GM19043 (cell line): ENCODE data around the gene ATP11A.
A peak's percentile ranks its signal among the peaks of the same experiment; 100 is the strongest.
"Not testable (repeated sequence)": the region's sequence is repeated elsewhere in the genome, so short reads cannot be mapped to it uniquely, and the experiment has no call there.

Experiments
- ATAC-seq: cut with Tn5 transposase; IDR thresholded peaks from one replicate; pipeline ENCODE4 v1.9.1; 2021; ENCODE audit warnings: low read depth; ENCODE audit not compliant: unreplicated experiment

ATP11A gene

DNA sequence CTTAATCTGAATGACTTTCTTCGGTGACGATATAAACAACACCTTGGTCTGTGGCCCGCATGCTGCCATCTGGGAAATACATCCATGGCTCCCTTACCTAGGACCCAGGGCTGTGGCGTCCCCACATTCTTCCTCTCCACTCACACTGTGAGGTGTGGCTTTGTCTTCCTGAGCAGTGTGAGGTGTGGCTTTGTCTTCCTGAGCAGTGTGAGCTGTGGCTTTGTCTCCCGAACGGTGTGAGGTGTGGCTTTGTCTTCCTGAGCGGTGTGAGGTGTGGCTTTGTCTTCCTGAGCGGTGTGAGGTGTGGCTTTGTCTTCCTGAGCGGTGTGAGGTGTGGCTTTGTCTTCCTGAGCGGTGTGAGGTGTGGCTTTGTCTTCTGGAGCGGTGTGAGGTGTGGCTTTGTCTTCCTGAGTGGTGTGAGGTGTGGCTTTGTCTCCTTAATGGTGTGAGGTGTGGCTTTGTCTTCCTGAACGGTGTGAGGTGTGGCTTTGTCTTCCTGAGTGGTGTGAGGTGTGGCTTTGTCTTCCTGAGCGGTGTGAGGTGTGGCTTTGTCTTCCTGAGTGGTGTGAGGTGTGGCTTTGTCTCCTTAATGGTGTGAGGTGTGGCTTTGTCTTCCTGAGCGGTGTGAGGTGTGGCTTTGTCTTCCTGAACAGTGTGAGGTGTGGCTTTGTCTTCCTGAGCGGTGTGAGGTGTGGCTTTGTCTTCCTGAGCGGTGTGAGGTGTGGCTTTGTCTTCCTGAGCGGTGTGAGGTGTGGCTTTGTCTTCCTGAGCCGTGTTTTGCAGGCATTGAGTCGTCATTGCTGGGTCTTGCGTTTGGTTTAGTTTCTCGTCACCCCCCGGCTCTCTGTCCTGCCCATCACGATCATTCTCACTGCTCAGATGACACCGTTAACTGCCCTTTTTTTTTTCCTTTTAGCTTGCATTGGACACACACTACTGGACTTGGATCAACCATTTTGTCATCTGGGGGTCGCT is 183.1 kb downstream of the ATP11A start:
- not testable (repeated sequence) for ATAC-seq

DNA sequence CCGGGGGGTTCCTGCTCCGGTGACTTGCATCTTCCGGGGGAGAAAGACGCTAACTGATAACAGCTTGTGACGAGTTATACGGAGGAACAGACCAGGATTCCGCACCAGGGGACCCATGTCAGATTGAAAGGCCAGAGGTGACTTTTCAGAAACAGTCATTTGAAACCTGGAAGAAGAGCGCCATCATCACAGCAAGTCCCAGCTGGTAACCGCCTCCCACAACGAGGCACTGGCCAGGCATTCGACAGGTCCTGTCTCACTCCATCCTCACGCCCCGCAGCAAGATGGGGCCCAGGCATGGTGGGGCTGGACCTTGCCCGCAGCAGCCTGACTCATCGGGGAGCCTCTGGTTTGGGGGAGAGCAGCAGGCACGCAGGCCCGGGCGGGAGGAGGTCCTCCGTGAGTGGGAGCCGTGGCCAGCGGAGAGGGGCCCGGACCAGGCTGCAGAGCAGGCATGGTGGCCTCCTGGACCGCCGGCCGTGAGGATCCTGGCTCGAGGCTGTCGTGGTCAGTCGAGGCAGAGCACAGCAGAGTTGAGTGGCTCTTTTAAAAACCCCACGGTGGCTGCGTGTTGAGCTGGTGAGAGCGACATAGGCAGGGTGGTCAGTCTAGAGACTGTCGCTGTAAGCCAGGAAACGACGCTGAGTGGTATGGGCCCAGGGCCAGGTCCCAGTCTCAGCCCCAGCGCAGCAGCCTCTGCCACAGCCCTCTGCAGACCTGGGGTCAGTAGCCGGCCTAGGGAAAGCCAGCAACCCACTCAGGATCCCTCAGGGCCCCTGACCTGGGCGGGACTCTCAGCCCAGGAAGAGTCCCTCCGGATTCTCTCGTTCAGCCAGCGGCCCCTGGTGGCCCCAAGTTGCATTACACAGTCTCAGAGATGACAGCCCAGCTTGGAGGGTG is 184.3 kb downstream of the ATP11A start:
- peak; percentile 68 for ATAC-seq

DNA sequence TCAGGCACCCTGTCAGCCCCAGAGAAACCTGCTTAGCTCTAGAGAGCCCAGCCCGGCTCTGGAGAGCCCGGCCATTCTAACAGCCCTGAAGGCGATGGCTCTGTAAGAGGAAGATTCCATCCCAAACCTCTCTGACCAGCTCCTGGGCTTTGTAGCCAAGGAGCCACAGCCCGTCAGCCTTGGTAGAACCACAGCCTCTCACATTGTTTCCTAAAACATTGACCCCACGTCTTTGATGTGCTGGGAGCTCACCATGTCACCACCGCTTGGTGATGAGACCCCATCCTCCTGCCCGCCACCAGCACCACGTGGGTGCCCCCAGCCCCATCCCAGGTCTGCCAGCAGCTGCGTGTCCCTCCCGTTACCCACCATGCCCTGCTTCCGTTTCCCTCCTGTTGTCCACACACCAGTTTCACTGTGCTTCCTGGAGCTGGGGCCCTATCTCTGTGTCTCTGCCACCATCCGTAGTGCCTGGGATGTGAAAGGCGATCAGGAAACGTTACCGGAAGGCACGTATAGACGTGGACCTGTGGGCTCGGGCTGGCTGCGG is 185.0 kb downstream of the ATP11A start:
- ATAC-seq: no peak

DNA sequence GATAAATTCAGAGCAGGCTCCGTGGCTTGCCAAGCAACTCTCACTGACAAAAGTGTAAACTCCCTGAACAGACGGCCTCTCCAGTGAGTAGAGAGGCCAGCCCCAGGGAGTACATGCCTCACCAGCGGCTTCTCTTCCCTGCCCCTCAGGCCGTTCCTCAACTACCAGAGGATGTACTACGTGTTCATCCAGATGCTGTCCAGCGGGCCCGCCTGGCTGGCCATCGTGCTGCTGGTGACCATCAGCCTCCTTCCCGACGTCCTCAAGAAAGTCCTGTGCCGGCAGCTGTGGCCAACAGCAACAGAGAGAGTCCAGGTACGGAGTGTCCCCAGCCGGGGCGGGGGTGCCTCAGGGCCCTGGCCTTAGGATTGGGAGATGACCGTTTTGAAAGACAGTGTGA is 185.8 kb downstream of the ATP11A start:
- ATAC-seq: no peak

DNA sequence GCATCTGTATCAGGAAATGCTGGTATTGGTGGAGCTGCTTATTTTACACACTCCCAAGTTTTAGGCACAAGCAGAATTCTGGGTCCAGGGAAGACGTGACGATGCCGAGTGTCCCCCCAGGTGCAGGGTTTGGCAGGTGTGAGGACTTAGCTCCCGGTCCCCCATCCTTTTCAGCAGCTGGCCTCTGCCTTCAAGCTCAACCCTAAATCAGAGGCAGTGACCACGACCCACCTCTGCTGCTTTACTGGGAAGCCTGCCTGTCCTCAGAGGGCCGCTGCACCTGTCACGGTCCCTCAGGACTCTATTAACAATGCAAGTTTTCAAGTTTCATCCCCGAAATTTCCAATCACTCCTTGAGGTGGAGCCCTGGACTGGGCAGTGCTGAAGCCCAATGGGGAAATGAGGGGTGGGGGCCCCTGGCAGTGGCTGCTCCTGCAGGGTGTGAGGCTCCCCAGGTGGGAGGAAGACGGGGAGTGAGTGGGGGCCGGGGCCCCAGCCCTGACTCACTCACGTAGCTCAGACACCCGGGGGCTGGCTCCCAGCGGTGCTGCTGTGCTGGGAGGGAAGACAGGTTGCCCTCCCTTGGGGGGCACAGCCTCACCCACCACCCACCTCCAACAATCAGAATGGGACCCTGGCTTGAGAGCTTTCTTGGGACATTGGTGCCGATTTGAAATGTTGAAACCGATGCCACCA is 186.6 kb downstream of the ATP11A start:
- ATAC-seq: no peak

DNA sequence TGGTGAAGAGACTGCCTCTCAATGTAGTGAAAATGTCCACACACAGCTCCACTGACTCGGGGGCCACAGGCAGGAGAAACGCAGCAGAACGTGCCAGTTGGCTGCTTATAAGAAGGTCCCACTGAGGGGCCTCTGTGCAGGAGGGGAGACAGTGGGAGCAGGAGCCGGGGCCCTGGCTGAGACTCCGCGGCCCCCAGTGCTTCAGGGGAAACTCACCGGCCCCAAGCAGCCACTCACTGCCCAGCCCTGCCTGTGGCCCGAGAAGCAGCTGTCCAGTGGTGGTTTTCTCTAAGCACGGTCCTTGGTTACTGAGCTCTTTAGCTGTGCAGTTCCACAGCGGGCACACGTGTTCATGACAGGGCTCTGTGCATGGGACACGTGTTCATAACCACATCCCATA is 187.2 kb downstream of the ATP11A start:
- ATAC-seq: no peak

DNA sequence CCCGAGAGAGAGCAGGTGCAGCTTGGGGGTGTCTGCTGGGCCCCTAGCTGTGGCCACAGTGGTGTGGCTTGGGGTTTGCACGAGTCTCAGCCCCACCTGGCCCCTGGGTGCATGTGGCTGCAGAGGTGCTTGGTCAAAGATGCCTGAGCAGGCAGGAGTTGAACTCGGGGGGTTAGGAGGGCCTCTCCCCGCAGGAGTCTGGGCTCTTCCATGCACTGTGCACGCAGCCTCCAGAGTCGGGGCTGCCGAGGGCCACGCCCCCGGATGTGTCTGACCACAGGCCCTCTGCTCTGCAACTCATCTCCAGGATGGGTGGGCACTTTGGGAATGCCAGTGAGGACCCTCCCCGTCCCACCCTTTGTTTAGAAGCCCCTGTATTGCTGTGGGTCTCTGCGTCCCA is 187.7 kb downstream of the ATP11A start:
- no peak for ATAC-seq

DNA sequence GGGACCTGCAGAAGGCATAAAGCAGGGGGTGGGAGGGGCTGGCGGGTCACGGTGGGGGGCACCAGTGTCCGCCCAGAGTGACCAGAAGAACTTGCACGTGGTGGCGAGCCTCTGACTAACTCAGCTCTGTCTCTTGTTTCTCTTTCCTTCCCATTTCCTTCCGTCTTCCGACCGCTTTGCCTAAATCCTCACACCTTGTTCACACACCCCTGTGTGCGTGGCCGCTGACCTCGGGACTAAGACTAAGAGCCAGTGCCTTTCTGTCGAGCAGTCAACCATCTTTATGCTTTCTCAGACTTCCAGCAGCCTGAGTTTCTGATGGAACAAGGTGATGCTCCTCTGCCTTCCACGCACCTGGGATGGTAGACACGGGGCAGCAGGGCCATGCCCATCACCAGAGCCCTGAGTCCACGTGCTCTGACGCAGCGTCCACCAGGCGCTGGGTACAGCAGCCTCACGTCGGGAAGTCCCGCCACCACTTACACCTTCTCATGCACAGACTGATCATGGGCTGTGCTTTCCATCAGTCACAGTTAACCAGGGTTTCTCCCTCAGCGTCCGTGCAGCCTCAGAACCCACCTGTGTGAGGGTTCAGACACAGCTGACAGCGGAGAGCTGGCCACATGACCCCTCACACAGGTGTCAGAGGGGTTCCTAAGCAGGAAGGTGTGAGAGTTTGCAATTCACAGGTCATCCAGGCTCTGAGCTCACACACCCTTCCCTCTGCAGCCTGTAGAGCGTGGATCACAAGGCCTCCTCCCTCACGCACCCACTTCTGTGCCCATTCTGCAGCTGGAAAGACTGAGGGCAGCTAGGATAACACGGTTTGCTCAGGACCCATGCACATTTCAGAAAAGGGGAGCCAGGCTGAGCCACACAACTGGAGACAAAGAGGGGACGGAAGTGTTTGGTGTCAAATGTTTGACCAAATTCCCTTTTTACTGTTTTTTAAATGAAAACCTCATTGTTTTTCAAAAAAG is 188.4 kb downstream of the ATP11A start:
- ATAC-seq: no peak

DNA sequence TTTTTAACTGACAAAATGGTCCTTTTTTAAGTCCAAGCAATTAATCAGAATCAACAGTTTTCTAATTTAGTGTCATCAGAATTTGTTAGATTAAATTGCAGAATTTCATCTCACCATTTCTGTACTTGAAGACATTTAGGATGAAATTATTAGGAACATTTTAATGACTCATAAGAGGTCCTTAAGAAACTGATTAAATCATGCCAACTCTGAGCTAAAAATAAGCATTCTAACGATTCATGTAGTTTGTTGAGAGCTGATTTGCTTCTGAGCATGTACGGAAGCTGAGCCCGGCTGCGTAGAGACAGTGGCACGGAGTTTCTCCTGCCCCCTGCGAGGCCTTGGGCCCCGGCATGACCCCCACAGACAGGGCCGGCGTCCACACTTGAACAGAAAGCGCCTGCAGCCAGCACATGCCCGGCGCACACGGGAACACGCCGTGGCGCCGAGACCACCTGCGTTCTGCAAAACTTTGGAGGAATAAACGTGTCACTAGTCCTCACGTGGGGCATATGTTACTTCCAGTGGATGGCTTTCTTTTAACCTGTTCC is 189.5 kb downstream of the ATP11A start:
- no peak for ATAC-seq

DNA sequence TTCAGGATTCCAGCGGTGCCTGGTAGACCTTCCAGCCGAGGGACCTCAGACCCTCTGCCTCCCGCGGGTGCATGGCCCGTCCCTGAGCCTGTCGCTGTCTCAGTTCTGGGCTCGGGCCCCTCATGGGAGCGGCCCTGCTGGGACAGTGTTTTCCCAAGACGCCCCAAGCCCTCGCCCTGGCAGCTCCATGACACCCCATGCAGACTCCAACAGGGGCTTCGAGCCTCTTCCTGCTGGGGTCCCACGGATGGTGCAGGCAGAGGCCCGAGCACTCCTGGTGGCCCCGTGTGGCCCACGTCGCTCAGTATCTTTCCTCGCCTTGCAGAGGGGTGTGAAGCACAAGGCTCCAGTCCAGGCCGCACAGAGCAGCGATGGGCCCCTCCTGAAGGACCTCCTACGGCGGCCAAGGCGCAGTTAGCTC is 190.4 kb downstream of the ATP11A start:
- no peak for ATAC-seq

DNA sequence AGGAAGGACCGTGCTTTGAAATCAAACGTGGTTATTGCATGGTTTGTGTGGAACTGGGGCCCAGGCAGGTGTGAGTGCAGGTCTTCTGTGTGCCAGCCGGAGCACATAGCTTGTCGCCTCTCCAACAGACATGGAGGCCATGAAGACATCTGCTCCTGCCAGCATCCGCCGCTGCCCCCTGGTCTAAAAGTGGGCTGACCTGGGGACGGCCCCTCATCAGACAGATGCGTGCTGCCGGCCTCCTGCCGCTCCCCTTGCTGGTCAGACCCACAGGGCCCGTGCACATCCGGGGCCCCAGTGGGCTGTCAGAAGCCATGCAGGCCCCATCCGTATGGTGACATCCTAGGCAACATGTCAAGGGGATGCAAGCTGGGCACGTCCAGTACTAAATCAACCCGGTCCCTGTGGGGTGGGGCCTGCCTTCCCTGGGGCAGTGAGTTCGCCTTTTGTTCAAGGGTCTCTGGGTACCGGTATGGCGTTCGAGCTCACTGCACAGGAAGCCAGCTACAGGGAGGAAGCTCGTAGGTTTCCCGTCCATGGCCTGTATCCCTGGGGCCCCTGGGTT is 191.2 kb downstream of the ATP11A start:
- no peak for ATAC-seq

DNA sequence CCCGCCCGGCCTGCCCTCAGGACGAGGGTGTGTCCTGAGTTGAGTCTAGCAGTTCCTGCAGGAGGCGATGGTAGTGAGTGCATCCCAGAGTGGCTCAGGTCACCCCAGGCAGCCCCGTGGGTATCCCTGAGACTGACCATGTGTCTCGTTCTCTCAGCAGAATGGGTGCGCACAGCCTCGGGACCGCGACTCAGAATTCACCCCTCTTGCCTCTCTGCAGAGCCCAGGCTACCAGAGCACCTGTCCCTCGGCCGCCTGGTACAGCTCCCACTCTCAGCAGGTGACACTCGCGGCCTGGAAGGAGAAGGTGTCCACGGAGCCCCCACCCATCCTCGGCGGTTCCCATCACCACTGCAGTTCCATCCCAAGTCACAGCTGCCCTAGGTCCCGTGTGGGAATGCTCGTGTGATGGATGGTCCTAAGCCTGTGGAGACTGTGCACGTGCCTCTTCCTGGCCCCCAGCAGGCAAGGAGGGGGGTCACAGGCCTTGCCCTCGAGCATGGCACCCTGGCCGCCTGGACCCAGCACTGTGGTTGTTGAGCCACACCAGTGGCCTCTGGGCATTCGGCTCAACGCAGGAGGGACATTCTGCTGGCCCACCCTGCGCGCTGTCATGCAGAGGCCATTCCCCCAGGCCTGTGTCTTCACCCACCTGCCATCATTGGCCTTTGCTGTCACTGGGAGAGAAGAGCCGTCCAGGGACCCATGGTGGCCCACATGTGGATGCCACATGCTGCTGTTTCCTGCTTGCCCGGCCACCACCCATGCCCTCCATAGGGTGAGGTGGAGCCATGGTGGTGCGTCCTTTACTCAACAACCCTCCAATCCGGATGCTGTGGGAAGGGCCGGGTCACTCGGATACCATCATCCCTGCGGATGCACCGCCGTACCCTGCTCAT is 192.1 kb downstream of the ATP11A start:
- no peak for ATAC-seq

DNA sequence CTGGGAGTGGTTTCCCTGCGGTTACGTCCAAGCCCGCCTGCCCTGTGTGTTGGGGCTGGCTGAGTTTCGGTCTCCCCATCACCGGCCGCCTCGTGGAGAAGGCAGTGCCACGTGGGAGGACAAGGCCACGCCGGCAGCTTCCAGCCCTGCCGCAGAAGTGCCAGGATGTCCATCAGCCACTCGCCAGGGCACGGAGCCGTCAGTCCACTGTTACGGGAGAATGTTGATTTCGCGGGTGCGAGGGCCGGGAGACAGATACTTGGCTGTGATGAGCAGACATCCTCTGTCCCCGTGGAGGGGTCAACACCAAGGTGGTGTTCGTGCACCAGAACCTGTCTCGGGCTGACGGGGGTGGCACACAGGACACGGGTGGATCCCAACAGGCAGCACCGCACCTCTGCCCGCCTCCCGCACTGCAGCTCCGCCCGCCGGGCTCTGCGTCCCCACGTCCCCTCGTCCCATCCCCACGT is 192.8 kb downstream of the ATP11A start:
- ATAC-seq: no peak

DNA sequence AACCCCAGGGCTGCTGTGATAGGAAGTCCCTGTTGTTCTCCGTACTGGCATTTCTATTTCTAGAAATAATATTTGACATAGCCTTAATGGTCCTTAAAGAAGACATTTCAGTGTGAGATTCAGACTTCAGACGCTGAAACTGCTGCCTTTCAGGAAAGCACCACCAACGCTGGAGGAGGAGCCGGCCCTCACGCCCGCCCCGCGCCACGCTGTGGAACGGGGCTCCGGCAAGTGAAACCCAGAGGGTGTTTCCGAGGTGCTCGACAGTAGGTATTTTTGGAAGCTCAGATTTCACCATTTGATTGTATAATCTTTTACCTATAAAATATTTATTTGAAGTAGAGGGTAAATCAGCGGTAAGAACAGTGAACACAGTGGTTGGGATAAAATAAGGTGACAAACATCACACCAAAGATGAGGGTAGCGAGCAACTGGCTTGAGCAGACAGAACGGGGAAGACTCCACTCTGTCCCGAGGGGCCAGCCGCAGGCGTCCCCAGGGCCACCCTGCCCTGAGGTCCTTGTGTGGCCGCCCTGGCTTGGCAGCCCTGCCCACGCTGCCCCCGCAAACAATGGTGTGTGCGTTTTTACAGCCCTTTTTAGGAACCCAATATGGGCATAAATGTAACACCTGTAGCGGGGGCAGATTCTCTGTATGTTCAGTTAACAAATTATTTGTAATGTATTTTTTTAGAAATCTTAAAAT is 193.6 kb downstream of the ATP11A start:
- ATAC-seq: no peak

DNA sequence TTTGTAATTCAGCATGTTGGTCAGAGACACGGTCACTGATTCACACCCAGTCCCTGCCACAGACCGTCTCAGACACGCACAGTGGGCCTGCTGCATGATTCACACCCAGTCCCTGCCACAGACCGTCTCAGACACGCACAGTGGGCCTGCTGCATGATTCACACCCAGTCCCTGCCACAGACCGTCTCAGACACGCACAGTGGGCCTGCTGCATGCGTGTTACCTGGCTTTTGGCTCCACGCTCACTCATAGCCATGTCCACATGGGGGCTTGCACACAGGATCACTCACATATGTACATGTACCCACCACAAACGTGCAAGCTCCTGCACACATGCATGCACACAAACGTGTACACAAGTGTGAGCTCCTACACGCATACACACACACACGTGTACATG is 194.9 kb downstream of the ATP11A start:
- ATAC-seq: not testable (repeated sequence)

DNA sequence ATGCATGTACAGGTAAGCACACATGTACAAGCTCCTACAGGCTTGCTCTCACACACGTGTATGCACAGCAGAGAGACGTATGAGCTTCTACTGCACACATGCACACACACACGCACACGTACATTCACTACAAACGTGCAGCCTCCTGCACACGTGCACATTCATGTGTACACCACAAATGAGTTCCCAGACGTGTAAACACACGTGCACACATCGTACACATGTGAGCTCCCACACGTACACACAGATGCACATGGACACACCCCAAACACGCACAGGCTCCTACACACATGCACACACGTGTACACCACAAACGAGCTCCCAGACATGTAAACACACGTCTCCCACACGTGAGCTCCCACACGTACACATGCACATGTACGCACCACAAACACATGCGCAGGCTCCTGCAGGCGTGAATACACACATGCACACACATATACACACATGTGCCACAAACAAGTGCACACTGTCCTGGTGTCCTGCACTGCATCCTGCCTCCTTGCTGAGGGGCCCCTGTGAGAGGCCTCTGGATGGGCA is 195.5 kb downstream of the ATP11A start:
- ATAC-seq: no peak
